ENCODE measurements around the gene MT2A. TPM values are rescaled to one million over a fixed set of nuclear protein-coding genes. Genes with fewer than 3 reads are reported as not detected.

Gene MT2A
- total RNA-seq, 1 donor from 2014 or later = 139 TPM

- peaks cover 43% of the 10 kb centered on the region for H3K27me3 ChIP-seq (ENCODE audit: control insufficient read depth, insufficient read depth, low read length)
- no peak for TF ChIP-seq CTCF (IDR thresholded peaks at IDR 0.05; ENCODE audit: insufficient read depth, low read length, poor library complexity, severe bottlenecking)
- no peak overlapping the region for H3K4me3 ChIP-seq (ENCODE audit: low read depth, low read length)
- H3K36me3 ChIP-seq (ENCODE audit: control insufficient read depth, insufficient read depth, low read length) = no peaks in the 10 kb centered on the region
- no peak for DNase-seq (ENCODE audit: low read depth)
These were observed 39.5 kb downstream of the MT2A start for GRCh38 chr16:56647641-56648431.

GRCh38 chr16:56649271-56649670, 40.9 kb downstream of the MT2A start:
- no peak overlapping the region for H3K4me3 ChIP-seq (ENCODE audit: low read depth, low read length)
- peaks cover 43% of the 10 kb centered on the region for H3K27me3 ChIP-seq (ENCODE audit: control insufficient read depth, insufficient read depth, low read length)
- no peak for DNase-seq (ENCODE audit: low read depth)
- TF ChIP-seq CTCF (IDR thresholded peaks at IDR 0.05; ENCODE audit: insufficient read depth, low read length, poor library complexity, severe bottlenecking) = no peak
- H3K36me3 ChIP-seq (ENCODE audit: control insufficient read depth, insufficient read depth, low read length) = no peaks in the 10 kb centered on the region

- H3K4me3 ChIP-seq (ENCODE audit: low read depth, low read length) = no peak overlapping the region
- no peak for TF ChIP-seq CTCF (IDR thresholded peaks at IDR 0.05; ENCODE audit: insufficient read depth, low read length, poor library complexity, severe bottlenecking)
- H3K27me3 ChIP-seq (ENCODE audit: control insufficient read depth, insufficient read depth, low read length) = peaks cover 43% of the 10 kb centered on the region
- H3K36me3 ChIP-seq (ENCODE audit: control insufficient read depth, insufficient read depth, low read length) = no peaks in the 10 kb centered on the region
- no peak for DNase-seq (ENCODE audit: low read depth)
These were observed 41.4 kb downstream of the MT2A start for GRCh38 chr16:56649820-56650219.

GRCh38 chr16:56651586-56651985, 43.2 kb downstream of the MT2A start, which contains the start of gene MT1B:
MT1B (plus strand) TSS chr16:56651886; CDS start chr16:56651954, 68 bp downstream.
- Histone ChIP-seq H3K27me3 (ENCODE audit: control insufficient read depth, insufficient read depth, low read length) (peaks cover 37% of the 10 kb centered on the region), H3K36me3 (ENCODE audit: control insufficient read depth, insufficient read depth, low read length) (no peaks in the 10 kb centered on the region), H3K4me3 (ENCODE audit: low read depth, low read length) (no peak within 1 kb of the TSS)
- no peak for TF ChIP-seq CTCF (IDR thresholded peaks at IDR 0.05; ENCODE audit: insufficient read depth, low read length, poor library complexity, severe bottlenecking)
- no peak for DNase-seq (ENCODE audit: low read depth)

GRCh38 chr16:56652600-56652999, 44.2 kb downstream of the MT2A start:
- H3K36me3 ChIP-seq (ENCODE audit: control insufficient read depth, insufficient read depth, low read length) = no peaks in the 10 kb centered on the region
- H3K4me3 ChIP-seq (ENCODE audit: low read depth, low read length) = no peak overlapping the region
- no peak for TF ChIP-seq CTCF (IDR thresholded peaks at IDR 0.05; ENCODE audit: insufficient read depth, low read length, poor library complexity, severe bottlenecking)
- H3K27me3 ChIP-seq (ENCODE audit: control insufficient read depth, insufficient read depth, low read length) = peaks cover 31% of the 10 kb centered on the region
- no peak for DNase-seq (ENCODE audit: low read depth)

- no peak for TF ChIP-seq CTCF (IDR thresholded peaks at IDR 0.05; ENCODE audit: insufficient read depth, low read length, poor library complexity, severe bottlenecking)
- peaks cover 24% of the 10 kb centered on the region for H3K27me3 ChIP-seq (ENCODE audit: control insufficient read depth, insufficient read depth, low read length)
- no peak overlapping the region for H3K4me3 ChIP-seq (ENCODE audit: low read depth, low read length)
- no peaks in the 10 kb centered on the region for H3K36me3 ChIP-seq (ENCODE audit: control insufficient read depth, insufficient read depth, low read length)
- DNase-seq (ENCODE audit: low read depth) = no peak
These were observed 44.8 kb downstream of the MT2A start for GRCh38 chr16:56653218-56653617.
